ENCODE data around the gene LDB2. TPM values are rescaled to one million over a fixed set of nuclear protein-coding genes. Genes with fewer than 3 reads are reported as not detected.

Gene LDB2
- total and polyA plus RNA-seq, 2 of the 8 experiments (the other 6 are each of a cell fraction or from before 2014, with no cell fraction given), result 57.0 to 140 TPM

DNA sequence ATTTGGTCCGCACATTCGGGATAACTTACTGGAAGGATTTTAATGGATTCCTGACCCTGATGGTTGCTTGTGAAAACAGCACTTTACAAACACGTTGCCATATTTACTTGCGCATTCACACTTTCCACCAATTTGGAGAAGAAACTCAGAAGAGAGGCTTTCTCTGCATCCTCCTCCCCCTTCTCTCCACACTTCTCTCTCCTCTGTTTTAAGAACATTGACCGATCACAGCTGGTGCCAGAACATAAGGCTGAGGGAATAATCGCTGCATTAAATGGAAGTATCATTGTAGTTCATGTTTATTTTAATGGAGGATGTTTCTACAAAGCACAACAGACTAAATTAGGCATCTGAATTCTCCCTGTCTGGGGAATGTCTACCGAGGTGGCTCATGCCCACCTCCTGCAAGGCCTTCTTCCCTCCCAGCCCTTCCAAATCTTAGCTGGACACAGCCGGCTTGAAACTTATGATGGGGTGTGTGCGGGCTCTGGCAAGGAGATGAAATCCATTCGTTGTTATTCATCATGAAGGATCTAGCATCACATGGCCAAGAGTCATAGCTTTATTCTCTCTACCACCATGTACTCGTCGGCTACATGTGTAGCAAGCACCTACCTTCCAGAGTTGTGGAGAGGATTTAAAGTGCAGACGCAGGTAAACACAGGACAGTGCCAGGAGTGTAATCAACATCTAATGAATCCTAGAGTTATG, 204.1 kb downstream of the LDB2 start:
- 0 out of 2 replicates have a peak overlapping the region, but pooled peaks have one; percentile 21 for H3K27ac ChIP-seq (ENCODE audit: low read depth, low read length)
- H3K9me3 ChIP-seq (ENCODE audit: insufficient read depth in 2 of 2, low read depth in 1 of 2, low read length in 1 of 2), result no peaks in the 10 kb centered on the region
- H2AFZ ChIP-seq (ENCODE audit: low read length), result no peak overlapping the region
- no peak overlapping the region for H2BK120ac ChIP-seq (replicated peaks; ENCODE audit: low read depth, low read length)
- no peak overlapping the region for H3K23ac ChIP-seq (ENCODE audit: insufficient read length)
- H4K20me1 ChIP-seq (replicated peaks in 1 of 2; ENCODE audit: control insufficient read depth in 1 of 2, insufficient read depth in 2 of 2, low read length in 2 of 2), result no peaks in the 10 kb centered on the region
- no peak overlapping the region for H4K8ac ChIP-seq (ENCODE audit: extremely low read depth, insufficient read depth, low read length)
- H3K56ac ChIP-seq (replicated peaks; ENCODE audit: insufficient read length, low read depth, low read length), result no peak overlapping the region
- peak overlapping the region; percentile 21; the same call in 1 of the 2 replicates for H3K18ac ChIP-seq (ENCODE audit: extremely low read depth, low read length)
- no peak overlapping the region for H3K4me3 ChIP-seq (ENCODE audit: extremely low read depth in 1 of 4, insufficient read depth in 2 of 4, low read depth in 3 of 4, low read length in 4 of 4)
- peak overlapping the region; percentile 30 for H4K91ac ChIP-seq (replicated peaks; ENCODE audit: insufficient read length, low read length)
- H4K5ac ChIP-seq (ENCODE audit: insufficient read length, low read depth, low read length), result no peak overlapping the region
- H2BK20ac ChIP-seq (ENCODE audit: low read length), result peak overlapping the region; percentile 66
- ChIA-PET POLR2A (ENCODE audit: partially characterized antibody) (interaction anchor here (0.5 to 1.9 kb wide), 3 partner anchors 11 to 312 kb away, joined by 3 to 6 read pairs (median 4); no protein-coding TSS in a partner anchor), CTCF (ENCODE audit: partially characterized antibody) (interaction anchor here (0.6 to 0.9 kb wide), 4 partner anchors 10 to 536 kb away, joined by 3 to 4 read pairs (median 3); no protein-coding TSS in a partner anchor)
- DNase-seq (ENCODE audit: low read depth in 1 of 2, low spot score in 2 of 2) (no peak), FAIRE-seq (peak; percentile 13)
- H3K14ac ChIP-seq (ENCODE audit: insufficient read length), result no peak overlapping the region
- H2BK15ac ChIP-seq (ENCODE audit: low read length), result 0 out of 2 replicates have a peak overlapping the region, but pooled peaks have one; percentile 77
- no peaks in the 10 kb centered on the region for H3K79me2 ChIP-seq (ENCODE audit: control insufficient read depth in 1 of 2, insufficient read depth in 2 of 2, low read length in 2 of 2)
- H3K4me1 ChIP-seq (replicated peaks in 1 of 4; ENCODE audit: control insufficient read depth in 3 of 4, insufficient read depth in 4 of 4, low read length in 3 of 4), result peaks cover 8 to 25% (median 17%) of the 10 kb centered on the region in 4 experiments
- no peaks in the 10 kb centered on the region for H3K27me3 ChIP-seq (replicated peaks in 1 of 4; ENCODE audit: control insufficient read depth in 3 of 4, extremely low read depth in 1 of 4, insufficient read depth in 3 of 4, low read length in 3 of 4)
- no peaks in the 10 kb centered on the region for H3K79me1 ChIP-seq (ENCODE audit: low read depth, low read length)
- H3K23me2 ChIP-seq (ENCODE audit: low read depth, low read length), result no peaks in the 10 kb centered on the region
- 79% methylated on average over 13 of the region's 13 CpGs; no CpG with 5 or more reads in 1 of the 2 experiments for WGBS, 2 experiments (ENCODE audit: extremely low coverage in 1 of 2, insufficient coverage in 1 of 2, insufficient read length in 1 of 2, insufficient replicate concordance in 2 of 2, low coverage in 1 of 2, low lambda C conversion rate in 2 of 2, missing lambda C conversion rate in 1 of 2)
- H2BK12ac ChIP-seq (ENCODE audit: low read depth, low read length), result peak overlapping the region; percentile 76
- H3K4me2 ChIP-seq (ENCODE audit: insufficient read depth in 1 of 2, low read depth in 2 of 2, low read length in 2 of 2), result peak overlapping the region; percentile 5; a peak in 2 of 4 replicates
- no peaks in the 10 kb centered on the region; a peak in 1 of 8 replicates for H3K36me3 ChIP-seq (ENCODE audit: control insufficient read depth in 2 of 4, insufficient read depth in 4 of 4, low read length in 3 of 4)
- H2AK5ac ChIP-seq (ENCODE audit: low read depth, low read length), result no peak overlapping the region; the same call in 1 of the 2 replicates
- peak overlapping the region; percentile 84; the same call in 1 of the 2 replicates for H2BK5ac ChIP-seq (ENCODE audit: low read depth, low read length)
- H3K4ac ChIP-seq (replicated peaks; ENCODE audit: insufficient read length, low read depth, low read length), result no peak overlapping the region
- TF ChIP-seq JUN (IDR thresholded peaks at IDR 0.05; ENCODE audit: low read depth, low read length) (no peak), PHF8 (conservative IDR thresholded peaks at IDR 0.05; ENCODE audit: low read depth, low read length) (no peak), BACH1 (IDR thresholded peaks at IDR 0.05; ENCODE audit: low read length) (no peak), CHD1 (IDR thresholded peaks at IDR 0.05; ENCODE audit: low read depth, low read length) (no peak), YY1 (IDR thresholded peaks at IDR 0.05; ENCODE audit: low read depth, low read length) (no peak)
- no peak overlapping the region for H3K9ac ChIP-seq (replicated peaks in 1 of 4; ENCODE audit: extremely low read depth in 1 of 4, low read depth in 3 of 4, low read length in 3 of 4)

Data from H1 (cell line).